HG03097 (cell line): Measurements from ENCODE around the gene NDST1.
"Not testable (repeated sequence)": the region's sequence is repeated elsewhere in the genome, so short reads cannot be mapped to it uniquely, and the experiment has no call there.

ENCODE experiments used
- ATAC-seq: cut with Tn5 transposase; IDR thresholded peaks from one replicate; pipeline ENCODE4 v1.9.1; 2021; ENCODE audit not compliant: unreplicated experiment, low FRiP score

NDST1 gene

GRCh38 chr5:150507474-150508276 is at the start of gene NDST1:
NDST1 (plus strand) TSS chr5:150508131; CDS start chr5:150521255, 13,124 bp downstream.
- no peak for ATAC-seq

GRCh38 chr5:150458802-150459557 is 49.0 kb upstream of the NDST1 start:
- ATAC-seq: peak; percentile 56

GRCh38 chr5:150460781-150461180 is 47.1 kb upstream of the NDST1 start:
- no peak for ATAC-seq

GRCh38 chr5:150461231-150461630 is 46.7 kb upstream of the NDST1 start:
- ATAC-seq: no peak

GRCh38 chr5:150464554-150465012 is 43.3 kb upstream of the NDST1 start:
- no peak for ATAC-seq

- no peak for ATAC-seq
These were observed 42.0 kb upstream of the NDST1 start for GRCh38 chr5:150465927-150466326.

- ATAC-seq: no peak
These were observed 39.7 kb upstream of the NDST1 start for GRCh38 chr5:150468206-150468605.

GRCh38 chr5:150469718-150470469 is 38.0 kb upstream of the NDST1 start:
- ATAC-seq: no peak

- ATAC-seq: no peak
These were observed 34.1 kb upstream of the NDST1 start for GRCh38 chr5:150473673-150474358.

GRCh38 chr5:150476568-150476967 is 31.4 kb upstream of the NDST1 start:
- ATAC-seq: not testable (repeated sequence)

GRCh38 chr5:150479416-150479815 is 28.5 kb upstream of the NDST1 start:
- no peak for ATAC-seq

- ATAC-seq: no peak
These were observed 26.3 kb upstream of the NDST1 start for GRCh38 chr5:150481708-150481965.

GRCh38 chr5:150481972-150482406 is 25.9 kb upstream of the NDST1 start:
- ATAC-seq: no peak

- ATAC-seq: no peak
These were observed 22.8 kb upstream of the NDST1 start for GRCh38 chr5:150484964-150485692.

GRCh38 chr5:150485693-150486401 is 22.1 kb upstream of the NDST1 start:
- ATAC-seq: no peak

GRCh38 chr5:150486402-150487198 is 21.3 kb upstream of the NDST1 start:
- no peak for ATAC-seq

- ATAC-seq: no peak
These were observed 20.5 kb upstream of the NDST1 start for GRCh38 chr5:150487199-150488061.
